H9 (cell line): ENCODE data around the gene IDH2. TPM values are rescaled to one million over a fixed set of nuclear protein-coding genes. Genes with fewer than 3 reads are reported as not detected.
A peak's percentile ranks its signal among the peaks of the same experiment; 100 is the strongest.

ENCODE experiments used
- DNase-seq: peaks from one replicate; pipeline ENCODE4 v3.0.0-alpha.2; 2017
- H2AFZ ChIP-seq: one replicate; pipeline ENCODE4 v1.6.1; 2013; ENCODE audit warnings: mild to moderate bottlenecking, low read length, control low read depth, moderate library complexity
- H2AK5ac ChIP-seq: 2 replicates; pipeline ENCODE4 v1.6.1; 2013; ENCODE audit warnings: low read length, control low read depth, mixed read lengths; ENCODE audit not compliant: insufficient read length
- H2BK120ac ChIP-seq: one replicate; pipeline ENCODE4 v1.6.1; 2013; ENCODE audit warnings: low read depth, mild to moderate bottlenecking, low read length, control low read depth, inconsistent platforms; ENCODE audit not compliant: poor library complexity, severe bottlenecking
- H2BK12ac ChIP-seq: 2 replicates; pipeline ENCODE4 v1.6.1; 2013; ENCODE audit warnings: low read length, control low read depth, mixed read lengths, low read depth; ENCODE audit not compliant: insufficient read length
- H2BK15ac ChIP-seq: 2 replicates; pipeline ENCODE4 v1.6.1; 2013; ENCODE audit warnings: low read depth, low read length, control low read depth
- H2BK20ac ChIP-seq: one replicate; pipeline ENCODE4 v1.6.1; 2013; ENCODE audit warnings: low read depth, mild to moderate bottlenecking, low read length, control low read depth, inconsistent platforms; ENCODE audit not compliant: poor library complexity, severe bottlenecking
- H2BK5ac ChIP-seq: 2 replicates; pipeline ENCODE4 v1.6.1; 2013; ENCODE audit warnings: low read length, control low read depth, mixed read lengths; ENCODE audit not compliant: insufficient read length
- H3K14ac ChIP-seq: 2 replicates; pipeline ENCODE4 v1.6.1; 2013; ENCODE audit warnings: low read length, control low read depth; ENCODE audit not compliant: insufficient read depth
- H3K18ac ChIP-seq: 2 replicates; pipeline ENCODE4 v1.6.1; 2013; ENCODE audit warnings: low read depth, mild to moderate bottlenecking, mixed read lengths, low read length, control low read depth; ENCODE audit not compliant: insufficient read length
- H3K23ac ChIP-seq: 2 replicates; pipeline ENCODE4 v1.6.1; 2013; ENCODE audit warnings: low read length, control low read depth, mixed read lengths, low read depth; ENCODE audit not compliant: insufficient read length
- H3K23me2 ChIP-seq: 2 replicates; pipeline ENCODE4 v1.6.1; 2013; ENCODE audit warnings: low read depth, mild to moderate bottlenecking, mixed read lengths, low read length, control low read depth; ENCODE audit not compliant: insufficient read length, poor library complexity, severe bottlenecking
- H3K27ac ChIP-seq: 2 replicates; pipeline ENCODE4 v1.5.1; 2013; ENCODE audit warnings: low read length, control low read depth, mixed read lengths, low read depth; ENCODE audit not compliant: insufficient read length
- H3K27me3 ChIP-seq: 2 replicates; pipeline ENCODE4 v1.6.1; 2013; ENCODE audit warnings: low read length, control low read depth, inconsistent platforms; ENCODE audit not compliant: insufficient read depth
- H3K4ac ChIP-seq: 2 replicates; pipeline ENCODE4 v1.6.1; 2013; ENCODE audit warnings: low read depth, mild to moderate bottlenecking, control low read depth, inconsistent platforms, low read length, moderate library complexity
- H3K4me1 ChIP-seq: 2 replicates; pipeline ENCODE4 v1.6.1; 2013; ENCODE audit warnings: low read length, control low read depth, inconsistent platforms; ENCODE audit not compliant: insufficient read depth
- H3K4me2 ChIP-seq: 2 replicates; pipeline ENCODE4 v1.6.1; 2013; ENCODE audit warnings: low read length, control low read depth, mixed read lengths; ENCODE audit not compliant: insufficient read length, insufficient read depth
- H3K56ac ChIP-seq: 2 replicates; pipeline ENCODE4 v1.6.1; 2013; ENCODE audit warnings: low read depth, mild to moderate bottlenecking, mixed read lengths, low read length, control low read depth; ENCODE audit not compliant: insufficient read length
- H3K79me1 ChIP-seq: 2 replicates; pipeline ENCODE4 v1.6.1; 2013; ENCODE audit warnings: low read depth, mild to moderate bottlenecking, moderate library complexity, low read length, control low read depth, inconsistent platforms; ENCODE audit not compliant: insufficient read depth, poor library complexity, severe bottlenecking
- H3K79me2 ChIP-seq: 2 replicates; pipeline ENCODE4 v1.6.1; 2013; ENCODE audit warnings: low read length, control low read depth, inconsistent platforms; ENCODE audit not compliant: insufficient read depth
- H3K9ac ChIP-seq: 2 replicates; pipeline ENCODE4 v1.6.1; 2013; ENCODE audit warnings: low read length, control low read depth, mixed read lengths; ENCODE audit not compliant: insufficient read length; ENCODE audit errors: extremely low read depth
- H3K9me3 ChIP-seq: one replicate; pipeline ENCODE4 v1.6.1; 2013; ENCODE audit warnings: low read depth, low read length, inconsistent platforms; ENCODE audit not compliant: control insufficient read depth
- H3T11ph ChIP-seq: one replicate; pipeline ENCODE4 v1.6.1; 2013; ENCODE audit warnings: mild to moderate bottlenecking, low read length, control low read depth, inconsistent platforms
- H4K20me1 ChIP-seq: one replicate; pipeline ENCODE4 v1.6.1; 2013; ENCODE audit not compliant: control insufficient read depth, insufficient read length, insufficient read depth
- H4K5ac ChIP-seq: 2 replicates; pipeline ENCODE4 v1.6.1; 2013; ENCODE audit warnings: low read depth, mild to moderate bottlenecking, mixed read lengths, low read length, control low read depth; ENCODE audit not compliant: insufficient read length
- H4K8ac ChIP-seq: replicated peaks from 2 replicates; pipeline ENCODE4 v1.6.1; 2013; ENCODE audit warnings: low read length, control low read depth, mixed read lengths, low read depth; ENCODE audit not compliant: insufficient read length
- H4K91ac ChIP-seq: 2 replicates; pipeline ENCODE4 v1.6.1; 2013; ENCODE audit warnings: low read depth, mild to moderate bottlenecking, moderate library complexity, mixed read lengths, low read length, control low read depth; ENCODE audit not compliant: insufficient read length
- H3K27ac Mint-ChIP-seq, 3 experiments: 2 replicates in 2 of 3; 3 replicates in 1 of 3; pipeline ENCODE4 v1.8.0; 2020 to 2021; ENCODE audit warnings: mixed read lengths in 3 of 3, mild to moderate bottlenecking in 1 of 3, moderate library complexity in 1 of 3
- H3K27me3 Mint-ChIP-seq: 2 replicates; pipeline ENCODE4 v1.8.0; 2021; ENCODE audit warnings: low read depth, mild to moderate bottlenecking, moderate library complexity, mixed read lengths
- H3K36me3 Mint-ChIP-seq, 3 experiments: 2 replicates in 2 of 3; 3 replicates in 1 of 3; pipeline ENCODE4 v1.8.0; 2020 to 2021; ENCODE audit warnings: low read depth in 3 of 3, mixed read lengths in 3 of 3; ENCODE audit not compliant: insufficient read depth in 1 of 3
- H3K4me1 Mint-ChIP-seq, 2 experiments: 2 replicates each; pipeline ENCODE4 v1.8.0; 2020; ENCODE audit warnings: mixed read lengths in 2 of 2
- H3K4me3 Mint-ChIP-seq, 2 experiments: 2 replicates in 1 of 2; 3 replicates in 1 of 2; pipeline ENCODE4 v1.8.0; 2020 to 2021; ENCODE audit warnings: mild to moderate bottlenecking in 2 of 2, mixed read lengths in 2 of 2, moderate library complexity in 1 of 2
- H3K9me3 Mint-ChIP-seq, 2 experiments: 2 replicates in 1 of 2; 3 replicates in 1 of 2; pipeline ENCODE4 v1.8.0; 2020; ENCODE audit warnings: mild to moderate bottlenecking in 2 of 2, mixed read lengths in 2 of 2, moderate library complexity in 1 of 2
- CTCF ChIP-seq: fragments of 200-600 bp; sonication (generic); conservative IDR thresholded peaks from 3 replicates; pipeline ENCODE4 v1.8.0; 2021; ENCODE audit warnings: antibody characterized with exemption, mild to moderate bottlenecking
- WGBS: extraction: QIAGEN DNeasy Blood & Tissue Kit; methylation state at CpG from one replicate; pipeline ENCODE4 v1.1.7; 2013; ENCODE audit warnings: missing lambda C conversion rate, low lambda C conversion rate, mixed read lengths; ENCODE audit not compliant: insufficient read length; ENCODE audit errors: extremely low coverage; 5-methylcytosine and 5-hydroxymethylcytosine counted together
- total RNA-seq: library from RNA; stranded (reverse); gene quantifications from 2 replicates; pipeline ENCODE4 v1.2.1, GENCODE V29; 2021

Gene IDH2
- total RNA-seq, 1 experiment from 2014 or later = 57.7 TPM

GRCh38 chr15:90080458-90080755 lies 21.9 kb downstream of the IDH2 start:
- WGBS = no CpG with 5 or more reads among the region's 9 CpGs
- no peak overlapping the region for H4K8ac ChIP-seq
- H3K79me2 ChIP-seq = no peaks in the 10 kb centered on the region
- H3K56ac ChIP-seq = no peak overlapping the region
- H2AK5ac ChIP-seq = no peak overlapping the region
- H2BK5ac ChIP-seq = no peak overlapping the region
- no peak for TF ChIP-seq CTCF
- no peak overlapping the region for H3K9ac ChIP-seq
- H3K27me3 ChIP-seq = no peaks in the 10 kb centered on the region
- no peak overlapping the region for H3K4me2 ChIP-seq
- no peak overlapping the region for H4K5ac ChIP-seq
- no peak overlapping the region for H3K27ac ChIP-seq
- no peaks in the 10 kb centered on the region for H3K23me2 ChIP-seq
- H2BK15ac ChIP-seq = no peak overlapping the region
- H2AFZ ChIP-seq = no peak overlapping the region
- Mint-ChIP-seq H3K4me3 (no peak overlapping the region), H3K9me3 (no peaks in the 10 kb centered on the region), H3K27me3 (no peaks in the 10 kb centered on the region), H3K4me1 (peaks cover 17 to 30% of the 10 kb centered on the region in 2 experiments), H3K36me3 (peaks cover 4 to 18% (median 16%) of the 10 kb centered on the region in 3 experiments; a peak in 4 of 7 replicates), H3K27ac (peak overlapping the region in 1 of 3 experiments; percentile 11; a peak in 2 of 7 replicates)
- H3K18ac ChIP-seq = no peak overlapping the region
- H2BK120ac ChIP-seq = no peak overlapping the region
- H2BK12ac ChIP-seq = no peak overlapping the region
- H4K20me1 ChIP-seq = no peaks in the 10 kb centered on the region
- H3K23ac ChIP-seq = no peak overlapping the region
- H3K4me1 ChIP-seq = no peaks in the 10 kb centered on the region; the same call in 1 of the 2 replicates
- no peak overlapping the region for H3K14ac ChIP-seq
- H3T11ph ChIP-seq = no peak overlapping the region
- no peaks in the 10 kb centered on the region for H3K79me1 ChIP-seq
- H3K9me3 ChIP-seq = no peaks in the 10 kb centered on the region
- no peak overlapping the region for H3K4ac ChIP-seq
- no peak overlapping the region for H4K91ac ChIP-seq
- no peak for DNase-seq
- no peak overlapping the region for H2BK20ac ChIP-seq
